PFSK-1 (cell line): ENCODE data around the gene CD28.

Experiments
- FOXP2 ChIP-seq: optimal IDR thresholded peaks from 2 replicates; pipeline ENCODE3; 2011; ENCODE audit warnings: borderline replicate concordance, control low read depth, inconsistent platforms; ENCODE audit not compliant: insufficient read depth; ENCODE audit errors: extremely low read length, extremely low read depth
- POLR2AphosphoS5 ChIP-seq: IDR thresholded peaks from 2 replicates; pipeline ENCODE4 v1.6.1; 2012; ENCODE audit warnings: low read depth, mild to moderate bottlenecking, control low read depth, low read length, moderate library complexity
- SIN3A ChIP-seq: IDR thresholded peaks from 2 replicates; pipeline ENCODE4 v1.6.1; 2012; ENCODE audit warnings: mild to moderate bottlenecking, low read length, moderate library complexity, borderline replicate concordance; ENCODE audit not compliant: insufficient read depth
- TAF1 ChIP-seq: IDR thresholded peaks from 2 replicates; pipeline ENCODE4 v1.6.1; 2012; ENCODE audit warnings: low read length, control low read depth, borderline replicate concordance; ENCODE audit not compliant: insufficient read depth
- TF ChIP-seq, protein P1 (sequence below), 2 experiments: IDR thresholded peaks; 2 replicates each; pipeline versions ENCODE4 v1.6.1 to v1.8.0; 2011 to 2012; ENCODE audit warnings: low read depth in 2 of 2, low read length in 2 of 2, control low read depth in 1 of 2, inconsistent platforms in 1 of 2, mild to moderate bottlenecking in 1 of 2, moderate library complexity in 1 of 2; ENCODE audit not compliant: insufficient read depth in 1 of 2

DNA sequence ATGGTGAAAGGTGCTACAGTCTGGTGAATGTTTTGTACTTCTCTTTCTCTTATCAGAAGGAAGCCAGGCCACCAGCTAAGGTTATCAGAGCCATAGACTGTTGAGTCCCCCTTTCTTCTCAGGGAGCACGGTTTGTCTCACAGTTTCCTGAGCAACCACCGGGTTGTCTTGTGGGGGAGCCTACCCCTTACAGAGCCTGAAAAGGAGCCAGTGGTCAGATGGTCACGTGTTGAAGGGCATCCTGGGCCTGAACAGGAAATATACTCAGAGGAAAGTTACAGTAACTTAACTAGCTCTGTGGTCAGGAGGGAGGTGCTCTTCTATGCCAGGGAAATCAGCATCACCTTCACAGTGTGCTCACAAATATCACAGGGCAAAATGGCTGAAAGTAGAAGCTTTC lies 11.6 kb downstream of the CD28 start:
- TF ChIP-seq, protein P1, sequence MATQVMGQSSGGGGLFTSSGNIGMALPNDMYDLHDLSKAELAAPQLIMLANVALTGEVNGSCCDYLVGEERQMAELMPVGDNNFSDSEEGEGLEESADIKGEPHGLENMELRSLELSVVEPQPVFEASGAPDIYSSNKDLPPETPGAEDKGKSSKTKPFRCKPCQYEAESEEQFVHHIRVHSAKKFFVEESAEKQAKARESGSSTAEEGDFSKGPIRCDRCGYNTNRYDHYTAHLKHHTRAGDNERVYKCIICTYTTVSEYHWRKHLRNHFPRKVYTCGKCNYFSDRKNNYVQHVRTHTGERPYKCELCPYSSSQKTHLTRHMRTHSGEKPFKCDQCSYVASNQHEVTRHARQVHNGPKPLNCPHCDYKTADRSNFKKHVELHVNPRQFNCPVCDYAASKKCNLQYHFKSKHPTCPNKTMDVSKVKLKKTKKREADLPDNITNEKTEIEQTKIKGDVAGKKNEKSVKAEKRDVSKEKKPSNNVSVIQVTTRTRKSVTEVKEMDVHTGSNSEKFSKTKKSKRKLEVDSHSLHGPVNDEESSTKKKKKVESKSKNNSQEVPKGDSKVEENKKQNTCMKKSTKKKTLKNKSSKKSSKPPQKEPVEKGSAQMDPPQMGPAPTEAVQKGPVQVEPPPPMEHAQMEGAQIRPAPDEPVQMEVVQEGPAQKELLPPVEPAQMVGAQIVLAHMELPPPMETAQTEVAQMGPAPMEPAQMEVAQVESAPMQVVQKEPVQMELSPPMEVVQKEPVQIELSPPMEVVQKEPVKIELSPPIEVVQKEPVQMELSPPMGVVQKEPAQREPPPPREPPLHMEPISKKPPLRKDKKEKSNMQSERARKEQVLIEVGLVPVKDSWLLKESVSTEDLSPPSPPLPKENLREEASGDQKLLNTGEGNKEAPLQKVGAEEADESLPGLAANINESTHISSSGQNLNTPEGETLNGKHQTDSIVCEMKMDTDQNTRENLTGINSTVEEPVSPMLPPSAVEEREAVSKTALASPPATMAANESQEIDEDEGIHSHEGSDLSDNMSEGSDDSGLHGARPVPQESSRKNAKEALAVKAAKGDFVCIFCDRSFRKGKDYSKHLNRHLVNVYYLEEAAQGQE (IDR thresholded peaks at IDR 0.05; ENCODE audit: insufficient read depth in 1 of 2, low read depth in 2 of 2, low read length in 2 of 2), result no peak
- TF ChIP-seq POLR2AphosphoS5 (no peak), SIN3A (no peak), TAF1 (no peak), FOXP2 (no peak)
